Measurements from ENCODE around the gene ACP7.
"Not testable (repeated sequence)": the region's sequence is repeated elsewhere in the genome, so short reads cannot be mapped to it uniquely, and the experiment has no call there.

The ACP7 gene

GRCh38 chr19:39083983-39084731, at the start of gene ACP7:
Gene ACP7, plus strand, starts transcription at chr19:39084368. Its CDS starts 902 bp downstream, at chr19:39085270.
- peak in 2 of 10 donors; percentile 34 to 85 for DNase-seq
- intact Hi-C loops (cut with DNase I), result no loop called here

GRCh38 chr19:39036581-39036980, 47.6 kb upstream of the ACP7 start:
- intact Hi-C loops (cut with DNase I), result loop anchor here (10.0 kb wide), 1 partner anchor 62 kb away; the partner anchor contains the start of gene FBXO17
- no peak for DNase-seq

GRCh38 chr19:39037194-39037593, 47.0 kb upstream of the ACP7 start:
- no peak for DNase-seq
- intact Hi-C loops (cut with DNase I), result loop anchor here (10.0 kb wide), 1 partner anchor 62 kb away; the partner anchor contains the start of gene FBXO17

GRCh38 chr19:39038098-39038497, 46.1 kb upstream of the ACP7 start:
- peak in 9 of 10 donors; percentile 19 to 89 (median 31) for DNase-seq

GRCh38 chr19:39045506-39045905, 38.7 kb upstream of the ACP7 start:
- intact Hi-C loops (cut with DNase I), result no loop called here
- DNase-seq, result peak in 1 of 10 donors; percentile 14

More at GRCh38 chr19:39038098-39038497, 46.1 kb upstream of the ACP7 start:
- intact Hi-C loops (cut with DNase I), result loop anchor here (10.0 kb wide), 1 partner anchor 63 kb away; the partner anchor contains the start of gene FBXO17

- intact Hi-C loops (cut with DNase I), result no loop called here
- no peak for DNase-seq
These were observed 37.9 kb upstream of the ACP7 start for GRCh38 chr19:39046037-39046821.

GRCh38 chr19:39047073-39047472, 37.1 kb upstream of the ACP7 start:
- intact Hi-C loops (cut with DNase I), result no loop called here
- no peak for DNase-seq

GRCh38 chr19:39052243-39052746, 31.9 kb upstream of the ACP7 start:
- DNase-seq, result peak; percentile 56 to 98 (median 80)
- intact Hi-C loops (cut with DNase I), result loop anchor here (5.0 to 10.0 kb wide), 2 partner anchors 53 to 275 kb away; no protein-coding TSS in a partner anchor

GRCh38 chr19:39052846-39053245, 31.3 kb upstream of the ACP7 start:
- peak in 7 of 10 donors; percentile 17 to 85 (median 36) for DNase-seq
- intact Hi-C loops (cut with DNase I), result loop anchor here (5.0 to 10.0 kb wide), 2 partner anchors 52 to 274 kb away; no protein-coding TSS in a partner anchor

- DNase-seq, result peak in 5 of 10 donors; percentile 3 to 92 (median 56)
- intact Hi-C loops (cut with DNase I), result loop anchor here (5.0 to 10.0 kb wide), 2 partner anchors 51 to 274 kb away; no protein-coding TSS in a partner anchor
These were observed 30.7 kb upstream of the ACP7 start for GRCh38 chr19:39053276-39054090.

GRCh38 chr19:39054091-39054470, 30.1 kb upstream of the ACP7 start:
- DNase-seq, result peak in 1 of 10 donors; percentile 33

GRCh38 chr19:39057615-39058014, 26.6 kb upstream of the ACP7 start:
- no peak for DNase-seq
- intact Hi-C loops (cut with DNase I), result loop anchor here (10.0 kb wide), 1 partner anchor 47 kb away; no protein-coding TSS in a partner anchor

More at GRCh38 chr19:39054091-39054470, 30.1 kb upstream of the ACP7 start:
- intact Hi-C loops (cut with DNase I), result loop anchor here (5.0 to 10.0 kb wide), 2 partner anchors 51 to 273 kb away; no protein-coding TSS in a partner anchor

- DNase-seq, result no peak
- intact Hi-C loops (cut with DNase I), result loop anchor here (10.0 kb wide), 1 partner anchor 45 kb away; no protein-coding TSS in a partner anchor
These were observed 24.9 kb upstream of the ACP7 start for GRCh38 chr19:39059302-39059701.

GRCh38 chr19:39060171-39060570, 24.0 kb upstream of the ACP7 start:
- intact Hi-C loops (cut with DNase I), result no loop called here
- no peak for DNase-seq

GRCh38 chr19:39064405-39064804, 19.8 kb upstream of the ACP7 start:
- intact Hi-C loops (cut with DNase I), result no loop called here
- DNase-seq, result peak in 1 of 10 donors; percentile 32

- intact Hi-C loops (cut with DNase I), result no loop called here
- no peak for DNase-seq
These were observed 18.2 kb upstream of the ACP7 start for GRCh38 chr19:39065928-39066327.

- DNase-seq, result no peak
- intact Hi-C loops (cut with DNase I), result no loop called here
These were observed 17.1 kb upstream of the ACP7 start for GRCh38 chr19:39067104-39067503.

GRCh38 chr19:39068259-39068658, 15.9 kb upstream of the ACP7 start:
- intact Hi-C loops (cut with DNase I), result not testable (repeated sequence)
- DNase-seq, result peak in 1 of 10 donors; percentile 2

- intact Hi-C loops (cut with DNase I), result no loop called here
- no peak for DNase-seq
These were observed 13.3 kb upstream of the ACP7 start for GRCh38 chr19:39070888-39071287.

All from posterior cingulate gyrus (tissue), 11 donors.